Neural cell (in vitro differentiated cells): ENCODE measurements around the gene NEDD4L. TPM values are rescaled to one million over a fixed set of nuclear protein-coding genes. Genes with fewer than 3 reads are reported as not detected.

Experiments used
- H2AFZ ChIP-seq: fragments of 200-600, 300-800 bp; sonication (generic), shearing (Covaris generic); 2 replicates; pipeline ENCODE4 v1.6.0; 2014; ENCODE audit warnings: low read depth, mild to moderate bottlenecking, antibody characterized with exemption, low read length, moderate library complexity
- H3F3A ChIP-seq: fragments of 200-600 bp; shearing (Covaris generic); 2 replicates; pipeline ENCODE4 v1.6.1; 2016; ENCODE audit warnings: mild to moderate bottlenecking, moderate library complexity, mixed read lengths, antibody characterized with exemption, low read length; ENCODE audit not compliant: insufficient read depth, poor library complexity, severe bottlenecking
- H3K27ac ChIP-seq: fragments of 200-600, 300-800 bp; sonication (generic), shearing (Covaris generic); 2 replicates; pipeline ENCODE4 v1.5.1; 2014; ENCODE audit warnings: mild to moderate bottlenecking, low read length, moderate library complexity
- H3K27me3 ChIP-seq: fragments of 300-800, 200-600 bp; sonication (generic), shearing (Covaris generic); 2 replicates; pipeline ENCODE4 v1.6.0; 2014; ENCODE audit warnings: mild to moderate bottlenecking, low read depth, low read length, moderate library complexity; ENCODE audit not compliant: insufficient read depth
- H3K36me3 ChIP-seq: fragments of 300-800, 200-600 bp; sonication (generic), shearing (Covaris generic); 2 replicates; pipeline ENCODE4 v1.5.1; 2014; ENCODE audit warnings: mild to moderate bottlenecking, antibody characterized with exemption, low read length, moderate library complexity; ENCODE audit not compliant: insufficient read depth
- H3K4me2 ChIP-seq: fragments of 300-800, 200-600 bp; sonication (generic), shearing (Covaris generic); 2 replicates; pipeline ENCODE4 v1.6.0; 2014; ENCODE audit warnings: mild to moderate bottlenecking, low read length
- H3K4me3 ChIP-seq: fragments of 300-800, 200-600 bp; sonication (generic), shearing (Covaris generic); 2 replicates; pipeline ENCODE4 v1.5.1; 2014; ENCODE audit warnings: mild to moderate bottlenecking, low read length, moderate library complexity
- H3K79me2 ChIP-seq: fragments of 200-600 bp; shearing (Covaris generic); replicated peaks from 2 replicates; pipeline ENCODE4 v1.6.0; 2014; ENCODE audit warnings: mild to moderate bottlenecking, low read length, moderate library complexity; ENCODE audit not compliant: insufficient read depth
- H3K9ac ChIP-seq: fragments of 300-800, 200-600 bp; sonication (generic), shearing (Covaris generic); 2 replicates; pipeline ENCODE4 v1.6.1; 2016; ENCODE audit warnings: mild to moderate bottlenecking, low read length, mixed read lengths
- H3K9me2 ChIP-seq: fragments of 200-600 bp; shearing (Covaris generic); 2 replicates; pipeline ENCODE4 v1.6.1; 2016; ENCODE audit warnings: mild to moderate bottlenecking, low read length, mixed read lengths; ENCODE audit not compliant: insufficient read depth
- H3K9me3 ChIP-seq: fragments of 200-600, 300-800 bp; sonication (generic), shearing (Covaris generic); 2 replicates; pipeline ENCODE4 v1.6.1; 2016; ENCODE audit warnings: mild to moderate bottlenecking, mixed run types, low read length, moderate library complexity, mixed read lengths
- H4K20me1 ChIP-seq: fragments of 200-600 bp; shearing (Covaris generic); 2 replicates; pipeline ENCODE4 v1.6.1; 2016; ENCODE audit warnings: mild to moderate bottlenecking, mixed run types; ENCODE audit not compliant: insufficient read depth
- CTCF ChIP-seq: fragments of 450-650 bp; IDR thresholded peaks from 2 replicates; pipeline ENCODE4 v1.5.1; 2014; ENCODE audit warnings: antibody characterized with exemption, mild to moderate bottlenecking, moderate library complexity; ENCODE audit not compliant: poor library complexity, severe bottlenecking
- EP300 ChIP-seq: fragments of 450-650 bp; conservative IDR thresholded peaks from 2 replicates; pipeline ENCODE4 v1.6.1; 2014; ENCODE audit warnings: antibody characterized with exemption, mild to moderate bottlenecking, moderate library complexity; ENCODE audit not compliant: poor library complexity, severe bottlenecking
- EZH2 ChIP-seq: fragments of 200-600, 300-800 bp; shearing (Covaris generic), sonication (generic); IDR thresholded peaks from 2 replicates; pipeline ENCODE4 v1.6.1; 2014; ENCODE audit warnings: antibody characterized with exemption, low read length, borderline replicate concordance, mild to moderate bottlenecking; ENCODE audit not compliant: insufficient read depth, poor library complexity, severe bottlenecking
- MXI1 ChIP-seq: fragments of 450-650 bp; conservative IDR thresholded peaks from 2 replicates; pipeline ENCODE4 v1.6.1; 2014; ENCODE audit warnings: antibody characterized with exemption, mild to moderate bottlenecking; ENCODE audit not compliant: poor library complexity, severe bottlenecking
- POLR2AphosphoS5 ChIP-seq: IDR thresholded peaks from 2 replicates; pipeline ENCODE4 v1.6.1; 2012
- RAD21 ChIP-seq: fragments of 450-650 bp; conservative IDR thresholded peaks from 2 replicates; pipeline ENCODE4 v1.6.1; 2014; ENCODE audit warnings: antibody characterized with exemption, mild to moderate bottlenecking, moderate library complexity
- REST ChIP-seq: IDR thresholded peaks from 2 replicates; pipeline ENCODE4 v1.6.1; 2012; ENCODE audit warnings: borderline replicate concordance
- SMC3 ChIP-seq: fragments of 450-650 bp; conservative IDR thresholded peaks from 2 replicates; pipeline ENCODE4 v1.6.1; 2014; ENCODE audit warnings: antibody characterized with exemption, mild to moderate bottlenecking, moderate library complexity; ENCODE audit not compliant: poor library complexity
- TAF1 ChIP-seq: IDR thresholded peaks from 2 replicates; pipeline ENCODE4 v1.6.1; 2012; ENCODE audit warnings: low read depth
- polyA plus RNA-seq: library from polyadenylated mRNA; depleted of rRNA; stranded (reverse); fragments of >200 nt; gene quantifications from 2 replicates; pipeline ENCODE4 v1.2.3, GENCODE V29; 2014

NEDD4L gene
- polyA plus RNA-seq, 1 donor from 2014 or later = 97.9 TPM

GRCh38 chr18:58345875-58346274 lies 301.8 kb downstream of the NEDD4L start:
- no peak overlapping the region for H2AFZ ChIP-seq
- H3K79me2 ChIP-seq = peaks cover 6% of the 10 kb centered on the region
- no peak overlapping the region for H3K4me2 ChIP-seq
- peaks cover 9% of the 10 kb centered on the region for H3F3A ChIP-seq
- no peaks in the 10 kb centered on the region for H4K20me1 ChIP-seq
- no peaks in the 10 kb centered on the region for H3K27me3 ChIP-seq
- no peak overlapping the region for H3K4me3 ChIP-seq
- H3K27ac ChIP-seq = peak overlapping the region; percentile 81
- H3K36me3 ChIP-seq = peaks cover 5% of the 10 kb centered on the region
- H3K9me3 ChIP-seq = no peaks in the 10 kb centered on the region
- no peak overlapping the region for H3K9ac ChIP-seq
- TF ChIP-seq EP300 = no peak
- no peak for TF ChIP-seq CTCF
- no peak for TF ChIP-seq EZH2
- TF ChIP-seq TAF1 = no peak
- no peak for TF ChIP-seq REST
- no peak for TF ChIP-seq POLR2AphosphoS5
- no peak for TF ChIP-seq SMC3
- TF ChIP-seq RAD21 = no peak
- TF ChIP-seq MXI1 = no peak
- H3K9me2 ChIP-seq = no peaks in the 10 kb centered on the region

GRCh38 chr18:58347135-58347534 lies 303.1 kb downstream of the NEDD4L start:
- H3K79me2 ChIP-seq = peaks cover 6% of the 10 kb centered on the region
- H3K4me3 ChIP-seq = no peak overlapping the region
- peaks cover 8% of the 10 kb centered on the region for H3K36me3 ChIP-seq
- no peak overlapping the region for H3K4me2 ChIP-seq
- no peak for TF ChIP-seq POLR2AphosphoS5
- TF ChIP-seq EZH2 = no peak
- no peak for TF ChIP-seq REST
- no peak for TF ChIP-seq RAD21
- peaks cover 9% of the 10 kb centered on the region for H3F3A ChIP-seq
- H3K9ac ChIP-seq = no peak overlapping the region
- H3K27me3 ChIP-seq = no peaks in the 10 kb centered on the region
- no peak overlapping the region for H3K27ac ChIP-seq
- no peaks in the 10 kb centered on the region for H3K9me2 ChIP-seq
- no peaks in the 10 kb centered on the region for H4K20me1 ChIP-seq
- H3K9me3 ChIP-seq = no peaks in the 10 kb centered on the region
- H2AFZ ChIP-seq = no peak overlapping the region
